H9 (cell line): Measurements from ENCODE around the gene PRKCD. TPM values are rescaled to one million over a fixed set of nuclear protein-coding genes. Genes with fewer than 3 reads are reported as not detected.
A peak's percentile ranks its signal among the peaks of the same experiment; 100 is the strongest.

ENCODE experiments used
- DNase-seq: peaks from one replicate; pipeline ENCODE4 v3.0.0-alpha.2; 2017
- H2AFZ ChIP-seq: one replicate; pipeline ENCODE4 v1.6.1; 2013; ENCODE audit warnings: mild to moderate bottlenecking, low read length, control low read depth, moderate library complexity
- H2AK5ac ChIP-seq: 2 replicates; pipeline ENCODE4 v1.6.1; 2013; ENCODE audit warnings: low read length, control low read depth, mixed read lengths; ENCODE audit not compliant: insufficient read length
- H2BK120ac ChIP-seq: one replicate; pipeline ENCODE4 v1.6.1; 2013; ENCODE audit warnings: low read depth, mild to moderate bottlenecking, low read length, control low read depth, inconsistent platforms; ENCODE audit not compliant: poor library complexity, severe bottlenecking
- H2BK12ac ChIP-seq: 2 replicates; pipeline ENCODE4 v1.6.1; 2013; ENCODE audit warnings: low read length, control low read depth, mixed read lengths, low read depth; ENCODE audit not compliant: insufficient read length
- H2BK15ac ChIP-seq: 2 replicates; pipeline ENCODE4 v1.6.1; 2013; ENCODE audit warnings: low read depth, low read length, control low read depth
- H2BK20ac ChIP-seq: one replicate; pipeline ENCODE4 v1.6.1; 2013; ENCODE audit warnings: low read depth, mild to moderate bottlenecking, low read length, control low read depth, inconsistent platforms; ENCODE audit not compliant: poor library complexity, severe bottlenecking
- H2BK5ac ChIP-seq: 2 replicates; pipeline ENCODE4 v1.6.1; 2013; ENCODE audit warnings: low read length, control low read depth, mixed read lengths; ENCODE audit not compliant: insufficient read length
- H3K14ac ChIP-seq: 2 replicates; pipeline ENCODE4 v1.6.1; 2013; ENCODE audit warnings: low read length, control low read depth; ENCODE audit not compliant: insufficient read depth
- H3K18ac ChIP-seq: 2 replicates; pipeline ENCODE4 v1.6.1; 2013; ENCODE audit warnings: low read depth, mild to moderate bottlenecking, mixed read lengths, low read length, control low read depth; ENCODE audit not compliant: insufficient read length
- H3K23ac ChIP-seq: 2 replicates; pipeline ENCODE4 v1.6.1; 2013; ENCODE audit warnings: low read length, control low read depth, mixed read lengths, low read depth; ENCODE audit not compliant: insufficient read length
- H3K23me2 ChIP-seq: 2 replicates; pipeline ENCODE4 v1.6.1; 2013; ENCODE audit warnings: low read depth, mild to moderate bottlenecking, mixed read lengths, low read length, control low read depth; ENCODE audit not compliant: insufficient read length, poor library complexity, severe bottlenecking
- H3K27ac ChIP-seq: 2 replicates; pipeline ENCODE4 v1.5.1; 2013; ENCODE audit warnings: low read length, control low read depth, mixed read lengths, low read depth; ENCODE audit not compliant: insufficient read length
- H3K27me3 ChIP-seq: 2 replicates; pipeline ENCODE4 v1.6.1; 2013; ENCODE audit warnings: low read length, control low read depth, inconsistent platforms; ENCODE audit not compliant: insufficient read depth
- H3K4ac ChIP-seq: 2 replicates; pipeline ENCODE4 v1.6.1; 2013; ENCODE audit warnings: low read depth, mild to moderate bottlenecking, control low read depth, inconsistent platforms, low read length, moderate library complexity
- H3K4me1 ChIP-seq: 2 replicates; pipeline ENCODE4 v1.6.1; 2013; ENCODE audit warnings: low read length, control low read depth, inconsistent platforms; ENCODE audit not compliant: insufficient read depth
- H3K4me2 ChIP-seq: 2 replicates; pipeline ENCODE4 v1.6.1; 2013; ENCODE audit warnings: low read length, control low read depth, mixed read lengths; ENCODE audit not compliant: insufficient read length, insufficient read depth
- H3K56ac ChIP-seq: 2 replicates; pipeline ENCODE4 v1.6.1; 2013; ENCODE audit warnings: low read depth, mild to moderate bottlenecking, mixed read lengths, low read length, control low read depth; ENCODE audit not compliant: insufficient read length
- H3K79me1 ChIP-seq: 2 replicates; pipeline ENCODE4 v1.6.1; 2013; ENCODE audit warnings: low read depth, mild to moderate bottlenecking, moderate library complexity, low read length, control low read depth, inconsistent platforms; ENCODE audit not compliant: insufficient read depth, poor library complexity, severe bottlenecking
- H3K79me2 ChIP-seq: 2 replicates; pipeline ENCODE4 v1.6.1; 2013; ENCODE audit warnings: low read length, control low read depth, inconsistent platforms; ENCODE audit not compliant: insufficient read depth
- H3K9ac ChIP-seq: 2 replicates; pipeline ENCODE4 v1.6.1; 2013; ENCODE audit warnings: low read length, control low read depth, mixed read lengths; ENCODE audit not compliant: insufficient read length; ENCODE audit errors: extremely low read depth
- H3K9me3 ChIP-seq: one replicate; pipeline ENCODE4 v1.6.1; 2013; ENCODE audit warnings: low read depth, low read length, inconsistent platforms; ENCODE audit not compliant: control insufficient read depth
- H3T11ph ChIP-seq: one replicate; pipeline ENCODE4 v1.6.1; 2013; ENCODE audit warnings: mild to moderate bottlenecking, low read length, control low read depth, inconsistent platforms
- H4K20me1 ChIP-seq: one replicate; pipeline ENCODE4 v1.6.1; 2013; ENCODE audit not compliant: control insufficient read depth, insufficient read length, insufficient read depth
- H4K5ac ChIP-seq: 2 replicates; pipeline ENCODE4 v1.6.1; 2013; ENCODE audit warnings: low read depth, mild to moderate bottlenecking, mixed read lengths, low read length, control low read depth; ENCODE audit not compliant: insufficient read length
- H4K8ac ChIP-seq: replicated peaks from 2 replicates; pipeline ENCODE4 v1.6.1; 2013; ENCODE audit warnings: low read length, control low read depth, mixed read lengths, low read depth; ENCODE audit not compliant: insufficient read length
- H4K91ac ChIP-seq: 2 replicates; pipeline ENCODE4 v1.6.1; 2013; ENCODE audit warnings: low read depth, mild to moderate bottlenecking, moderate library complexity, mixed read lengths, low read length, control low read depth; ENCODE audit not compliant: insufficient read length
- H3K27ac Mint-ChIP-seq, 3 experiments: 2 replicates in 2 of 3; 3 replicates in 1 of 3; pipeline ENCODE4 v1.8.0; 2020 to 2021; ENCODE audit warnings: mixed read lengths in 3 of 3, mild to moderate bottlenecking in 1 of 3, moderate library complexity in 1 of 3
- H3K27me3 Mint-ChIP-seq: 2 replicates; pipeline ENCODE4 v1.8.0; 2021; ENCODE audit warnings: low read depth, mild to moderate bottlenecking, moderate library complexity, mixed read lengths
- H3K36me3 Mint-ChIP-seq, 3 experiments: 2 replicates in 2 of 3; 3 replicates in 1 of 3; pipeline ENCODE4 v1.8.0; 2020 to 2021; ENCODE audit warnings: low read depth in 3 of 3, mixed read lengths in 3 of 3; ENCODE audit not compliant: insufficient read depth in 1 of 3
- H3K4me1 Mint-ChIP-seq, 2 experiments: 2 replicates each; pipeline ENCODE4 v1.8.0; 2020; ENCODE audit warnings: mixed read lengths in 2 of 2
- H3K4me3 Mint-ChIP-seq, 2 experiments: 2 replicates in 1 of 2; 3 replicates in 1 of 2; pipeline ENCODE4 v1.8.0; 2020 to 2021; ENCODE audit warnings: mild to moderate bottlenecking in 2 of 2, mixed read lengths in 2 of 2, moderate library complexity in 1 of 2
- H3K9me3 Mint-ChIP-seq, 2 experiments: 2 replicates in 1 of 2; 3 replicates in 1 of 2; pipeline ENCODE4 v1.8.0; 2020; ENCODE audit warnings: mild to moderate bottlenecking in 2 of 2, mixed read lengths in 2 of 2, moderate library complexity in 1 of 2
- WGBS: extraction: QIAGEN DNeasy Blood & Tissue Kit; methylation state at CpG from one replicate; pipeline ENCODE4 v1.1.7; 2013; ENCODE audit warnings: missing lambda C conversion rate, low lambda C conversion rate, mixed read lengths; ENCODE audit not compliant: insufficient read length; ENCODE audit errors: extremely low coverage; 5-methylcytosine and 5-hydroxymethylcytosine counted together
- total RNA-seq: library from RNA; stranded (reverse); gene quantifications from 2 replicates; pipeline ENCODE4 v1.2.1, GENCODE V29; 2021
- TF ChIP-seq, protein P1 (sequence below): fragments of 200-600 bp; sonication (generic); conservative IDR thresholded peaks from 3 replicates; pipeline ENCODE4 v1.8.0; 2021; ENCODE audit warnings: antibody characterized with exemption, mild to moderate bottlenecking

The PRKCD gene
- total RNA-seq, 1 experiment from 2014 or later = 23.7 TPM

DNA sequence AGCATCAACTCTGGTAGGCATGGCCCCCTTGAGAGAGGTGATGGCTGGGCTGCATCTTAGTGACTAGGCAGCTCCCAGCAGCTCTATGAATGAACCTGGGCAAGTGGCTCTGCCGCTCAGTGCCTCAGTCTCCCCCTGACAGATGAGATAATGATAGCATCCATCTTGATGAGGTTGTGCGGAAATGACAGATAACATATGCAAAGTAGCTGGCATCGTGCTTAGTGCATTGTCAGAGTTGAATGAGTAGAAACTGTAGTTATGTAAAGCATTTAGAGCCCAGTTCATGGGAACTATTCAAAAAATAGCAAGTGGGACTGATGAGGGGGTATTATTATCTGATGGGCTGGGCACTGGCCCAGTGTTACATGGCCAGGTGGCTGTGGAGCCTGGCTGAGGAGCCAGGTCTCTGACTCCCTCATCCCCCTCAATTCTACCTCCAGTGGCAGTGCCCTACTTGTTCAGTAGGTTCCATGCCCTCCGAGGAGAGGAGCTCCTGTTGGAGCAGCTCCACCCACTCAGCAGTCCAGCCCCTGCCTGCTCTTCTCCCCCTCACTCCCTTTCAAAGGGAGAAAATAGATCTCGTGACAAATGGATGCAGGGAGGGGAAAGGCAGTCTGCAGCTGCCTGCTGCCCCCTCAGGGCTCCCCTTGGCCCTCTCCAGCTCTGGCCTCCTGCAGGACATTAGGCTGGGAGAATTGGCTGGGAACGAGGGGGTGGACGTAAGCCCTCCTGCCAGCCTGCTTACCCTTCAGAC is 6.6 kb downstream of the PRKCD start:
- H2AFZ ChIP-seq = no peak overlapping the region
- no peak overlapping the region for H4K8ac ChIP-seq
- no peaks in the 10 kb centered on the region; a peak in 1 of 7 replicates for H3K36me3 Mint-ChIP-seq
- H3K4me2 ChIP-seq = no peak overlapping the region
- H3K23ac ChIP-seq = no peak overlapping the region
- no peak overlapping the region for H3K56ac ChIP-seq
- no peak overlapping the region for H2BK20ac ChIP-seq
- no peaks in the 10 kb centered on the region for H3K9me3 ChIP-seq
- WGBS = no CpG with 5 or more reads among the region's 7 CpGs
- H2BK120ac ChIP-seq = no peak overlapping the region
- H3K14ac ChIP-seq = no peak overlapping the region
- no peaks in the 10 kb centered on the region for H3K27me3 ChIP-seq
- H3K23me2 ChIP-seq = no peaks in the 10 kb centered on the region
- TF ChIP-seq, protein P1, sequence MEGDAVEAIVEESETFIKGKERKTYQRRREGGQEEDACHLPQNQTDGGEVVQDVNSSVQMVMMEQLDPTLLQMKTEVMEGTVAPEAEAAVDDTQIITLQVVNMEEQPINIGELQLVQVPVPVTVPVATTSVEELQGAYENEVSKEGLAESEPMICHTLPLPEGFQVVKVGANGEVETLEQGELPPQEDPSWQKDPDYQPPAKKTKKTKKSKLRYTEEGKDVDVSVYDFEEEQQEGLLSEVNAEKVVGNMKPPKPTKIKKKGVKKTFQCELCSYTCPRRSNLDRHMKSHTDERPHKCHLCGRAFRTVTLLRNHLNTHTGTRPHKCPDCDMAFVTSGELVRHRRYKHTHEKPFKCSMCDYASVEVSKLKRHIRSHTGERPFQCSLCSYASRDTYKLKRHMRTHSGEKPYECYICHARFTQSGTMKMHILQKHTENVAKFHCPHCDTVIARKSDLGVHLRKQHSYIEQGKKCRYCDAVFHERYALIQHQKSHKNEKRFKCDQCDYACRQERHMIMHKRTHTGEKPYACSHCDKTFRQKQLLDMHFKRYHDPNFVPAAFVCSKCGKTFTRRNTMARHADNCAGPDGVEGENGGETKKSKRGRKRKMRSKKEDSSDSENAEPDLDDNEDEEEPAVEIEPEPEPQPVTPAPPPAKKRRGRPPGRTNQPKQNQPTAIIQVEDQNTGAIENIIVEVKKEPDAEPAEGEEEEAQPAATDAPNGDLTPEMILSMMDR = no peak
- no peaks in the 10 kb centered on the region for H3K79me1 ChIP-seq
- no peak overlapping the region for H2BK15ac ChIP-seq
- no peak overlapping the region for H2BK5ac ChIP-seq
- peak overlapping the region in 1 of 2 experiments; percentile 56; a peak in 1 of 5 replicates for H3K4me3 Mint-ChIP-seq
- H4K91ac ChIP-seq = no peak overlapping the region
- H3K18ac ChIP-seq = no peak overlapping the region
- H3K4ac ChIP-seq = no peak overlapping the region
- H3K9me3 Mint-ChIP-seq = no peaks in the 10 kb centered on the region
- no peak overlapping the region for H2BK12ac ChIP-seq
- H4K5ac ChIP-seq = no peak overlapping the region
- no peaks in the 10 kb centered on the region; the same call in 1 of the 2 replicates for H3K27me3 Mint-ChIP-seq
- H3K27ac ChIP-seq = no peak overlapping the region
- no peaks in the 10 kb centered on the region; the same call in 1 of the 2 replicates for H3K79me2 ChIP-seq
- peaks cover under 1% of the 10 kb centered on the region for H4K20me1 ChIP-seq
- H3K4me1 ChIP-seq = peaks cover 8% of the 10 kb centered on the region; the same call in 1 of the 2 replicates
- DNase-seq = no peak
- H3K27ac Mint-ChIP-seq = 0 out of 7 replicates have a peak overlapping the region, but pooled peaks of 1 of the 3 experiments have one; percentile 75
- peaks cover 53 to 62% of the 10 kb centered on the region in 2 experiments for H3K4me1 Mint-ChIP-seq
- H3K9ac ChIP-seq = no peak overlapping the region
- H2AK5ac ChIP-seq = no peak overlapping the region
- no peak overlapping the region for H3T11ph ChIP-seq
